ENCODE data around the gene MISP. TPM values are rescaled to one million over a fixed set of nuclear protein-coding genes. Genes with fewer than 3 reads are reported as not detected.

MISP gene
- total and polyA plus RNA-seq, 2 of the 4 experiments (the other 2 are of a cell fraction): not detected

DNA sequence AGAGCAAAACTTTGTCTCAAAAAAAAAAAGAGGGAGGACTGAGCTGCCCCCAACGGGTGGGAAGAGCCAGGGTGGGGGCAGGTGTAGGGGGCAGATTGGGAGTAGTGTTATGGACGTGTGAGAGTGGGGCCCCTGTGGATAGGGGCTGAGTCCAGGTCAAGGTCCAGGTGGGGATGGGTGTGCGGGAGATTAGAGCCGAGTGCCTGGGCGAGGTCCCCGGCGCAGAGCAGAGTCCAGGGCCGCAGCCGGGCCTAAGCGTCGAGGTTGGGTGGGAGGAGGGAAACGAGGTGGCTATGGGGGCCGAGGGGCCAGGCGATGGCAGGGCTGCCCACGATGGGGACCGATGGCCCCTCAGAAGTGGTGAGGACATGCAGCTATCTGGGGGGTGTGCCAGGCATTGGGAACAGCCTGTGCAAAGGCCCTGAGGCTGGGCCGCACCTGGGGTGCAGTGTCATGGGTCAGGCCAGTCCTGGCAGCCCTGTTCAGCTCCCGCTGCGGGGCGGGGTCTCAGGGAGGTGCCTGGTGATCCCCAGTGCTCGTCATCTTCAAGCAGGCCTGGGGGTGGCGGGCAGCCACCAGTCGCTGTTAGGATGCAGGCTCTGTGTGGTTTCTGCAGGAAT, 12.3 kb upstream of the MISP start:
- Histone ChIP-seq H2BK120ac (ENCODE audit: low read depth, low read length) (no peak overlapping the region), H3K27me3 (ENCODE audit: control insufficient read depth, insufficient read depth, low read length) (no peaks in the 10 kb centered on the region), H3K4me2 (ENCODE audit: low read depth, low read length) (no peak overlapping the region), H4K91ac (ENCODE audit: insufficient read depth, low read depth, low read length) (no peak overlapping the region), H2BK5ac (ENCODE audit: low read depth, low read length, poor library complexity, severe bottlenecking) (no peak overlapping the region), H2AK5ac (ENCODE audit: low read depth, low read length) (no peak overlapping the region), H3K27ac (ENCODE audit: insufficient read depth, low read length) (no peak overlapping the region), H2AK9ac (replicated peaks; ENCODE audit: low read depth, low read length, poor library complexity) (no peak overlapping the region), H2BK20ac (ENCODE audit: low read depth, low read length) (no peak overlapping the region), H3K18ac (ENCODE audit: low read depth, low read length) (no peak overlapping the region), H3K4me1 (ENCODE audit: control insufficient read depth, insufficient read depth, low read length) (no peaks in the 10 kb centered on the region), H3K23ac (ENCODE audit: low read depth, low read length) (no peak overlapping the region), H3K9ac (ENCODE audit: low read depth, low read length) (no peak overlapping the region), H3K79me1 (ENCODE audit: low read depth in 1 of 2, low read length in 2 of 2) (no peaks in the 10 kb centered on the region), H3K9me3 (ENCODE audit: control insufficient read depth, insufficient read depth, low read length) (peaks cover 2% of the 10 kb centered on the region), H4K5ac (ENCODE audit: low read depth, low read length) (no peak overlapping the region), H3K4ac (ENCODE audit: low read depth, low read length) (no peak overlapping the region), H4K20me1 (ENCODE audit: insufficient read depth, low read length) (no peaks in the 10 kb centered on the region), H3K4me3 (ENCODE audit: insufficient read depth, low read depth, low read length) (no peak overlapping the region), H2AFZ (replicated peaks; ENCODE audit: low read length, poor library complexity) (no peak overlapping the region), H3K9me1 (ENCODE audit: insufficient read depth, low read length) (no peaks in the 10 kb centered on the region), H3K36me3 (ENCODE audit: control insufficient read depth, insufficient read depth, low read length) (no peaks in the 10 kb centered on the region; the same call in 1 of the 2 replicates), H3K56ac (ENCODE audit: extremely low read depth, insufficient read depth, low read length) (no peak overlapping the region), H2BK15ac (ENCODE audit: low read depth, low read length) (no peak overlapping the region), H3K14ac (replicated peaks; ENCODE audit: low read depth, low read length) (no peak overlapping the region), H4K8ac (ENCODE audit: low read depth in 2 of 2, low read length in 2 of 2) (no peak overlapping the region)
- in situ Hi-C loops (cut with MboI; ENCODE audit: low sequenced_read_pairs): no loop called here
- ATAC-seq (ENCODE audit: low read depth) (no peak), DNase-seq (no peak)
- 87% methylated on average over 12 of the region's 23 CpGs; no CpG with 5 or more reads in 1 of the 2 experiments for WGBS, 2 experiments (ENCODE audit: extremely low coverage in 2 of 2, insufficient read length in 1 of 2)
- BruUV-seq (replicated peaks): no TSS peak
- ChIA-PET POLR2A (ENCODE audit: unreplicated experiment) (no interaction called here), CTCF (no interaction called here)
- intact Hi-C loops (cut with micrococcal nuclease): no loop called here
- dilution Hi-C loops (cut with HindIII; ENCODE audit: low sequenced_read_pairs, unreplicated experiment): no loop called here
- TF ChIP-seq MAFK (IDR thresholded peaks at IDR 0.05; ENCODE audit: low read depth, low read length) (no peak), RCOR1 (IDR thresholded peaks at IDR 0.05; ENCODE audit: insufficient replicate concordance, low read length) (no peak), CTCF (conservative IDR thresholded peaks at IDR 0.05; ENCODE audit: low read depth, low read length) (no peak), FOS (IDR thresholded peaks at IDR 0.05; ENCODE audit: low read depth, low read length) (no peak), BHLHE40 (IDR thresholded peaks at IDR 0.05; ENCODE audit: low read depth, low read length) (no peak), USF2 (IDR thresholded peaks at IDR 0.05; ENCODE audit: low read depth, low read length) (no peak), RFX5 (IDR thresholded peaks at IDR 0.05; ENCODE audit: low read depth, low read length) (no peak), MXI1 (IDR thresholded peaks at IDR 0.05; ENCODE audit: borderline replicate concordance, low read depth, low read length) (no peak), CEBPB (IDR thresholded peaks at IDR 0.05; ENCODE audit: low read depth, low read length) (no peak), CHD1 (IDR thresholded peaks at IDR 0.05; ENCODE audit: low read depth, low read length) (no peak), NFE2L2 (IDR thresholded peaks at IDR 0.05; ENCODE audit: low read depth, low read length) (no peak), SMC3 (IDR thresholded peaks at IDR 0.05; ENCODE audit: low read depth, low read length) (no peak), RAD21 (IDR thresholded peaks at IDR 0.05; ENCODE audit: low read length) (no peak), POLR2A (IDR thresholded peaks at IDR 0.05; ENCODE audit: low read depth, low read length) (no peak), MAZ (IDR thresholded peaks at IDR 0.05; ENCODE audit: borderline replicate concordance, low read depth, low read length) (no peak)
- TF ChIP-seq, protein P1, sequence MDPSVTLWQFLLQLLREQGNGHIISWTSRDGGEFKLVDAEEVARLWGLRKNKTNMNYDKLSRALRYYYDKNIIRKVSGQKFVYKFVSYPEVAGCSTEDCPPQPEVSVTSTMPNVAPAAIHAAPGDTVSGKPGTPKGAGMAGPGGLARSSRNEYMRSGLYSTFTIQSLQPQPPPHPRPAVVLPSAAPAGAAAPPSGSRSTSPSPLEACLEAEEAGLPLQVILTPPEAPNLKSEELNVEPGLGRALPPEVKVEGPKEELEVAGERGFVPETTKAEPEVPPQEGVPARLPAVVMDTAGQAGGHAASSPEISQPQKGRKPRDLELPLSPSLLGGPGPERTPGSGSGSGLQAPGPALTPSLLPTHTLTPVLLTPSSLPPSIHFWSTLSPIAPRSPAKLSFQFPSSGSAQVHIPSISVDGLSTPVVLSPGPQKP (IDR thresholded peaks at IDR 0.05; ENCODE audit: borderline replicate concordance, low read depth, low read length): no peak
